GM10248 (cell line): ENCODE measurements around the gene DCTN2.

Source experiments
- CTCF ChIA-PET: fragments of 300-600 bp; sonication (Branson Sonifier 250); formaldehyde crosslinking; extraction: SDS; loops from one replicate; lab custom pipeline; 2021; ENCODE audit warnings: antibody characterized with exemption; lab: Yijun Ruan, JAX
- POLR2A ChIA-PET: fragments of 350-650 bp; sonication (Branson Sonifier 250); formaldehyde crosslinking; extraction: SDS; loops from one replicate; lab custom pipeline; 2020; ENCODE audit warnings: antibody characterized with exemption; lab: Yijun Ruan, JAX
- DNase-seq: peaks from one replicate; pipeline ENCODE4 v3.0.0; 2012; ENCODE audit errors: extremely low spot score
- TF ChIP-seq, protein P1 (sequence below): IDR thresholded peaks from 2 replicates; pipeline ENCODE4 v1.5.1; 2012; ENCODE audit warnings: mild to moderate bottlenecking, low read depth; ENCODE audit errors: extremely low read depth, missing control alignments, control extremely low read depth

The DCTN2 gene

DNA sequence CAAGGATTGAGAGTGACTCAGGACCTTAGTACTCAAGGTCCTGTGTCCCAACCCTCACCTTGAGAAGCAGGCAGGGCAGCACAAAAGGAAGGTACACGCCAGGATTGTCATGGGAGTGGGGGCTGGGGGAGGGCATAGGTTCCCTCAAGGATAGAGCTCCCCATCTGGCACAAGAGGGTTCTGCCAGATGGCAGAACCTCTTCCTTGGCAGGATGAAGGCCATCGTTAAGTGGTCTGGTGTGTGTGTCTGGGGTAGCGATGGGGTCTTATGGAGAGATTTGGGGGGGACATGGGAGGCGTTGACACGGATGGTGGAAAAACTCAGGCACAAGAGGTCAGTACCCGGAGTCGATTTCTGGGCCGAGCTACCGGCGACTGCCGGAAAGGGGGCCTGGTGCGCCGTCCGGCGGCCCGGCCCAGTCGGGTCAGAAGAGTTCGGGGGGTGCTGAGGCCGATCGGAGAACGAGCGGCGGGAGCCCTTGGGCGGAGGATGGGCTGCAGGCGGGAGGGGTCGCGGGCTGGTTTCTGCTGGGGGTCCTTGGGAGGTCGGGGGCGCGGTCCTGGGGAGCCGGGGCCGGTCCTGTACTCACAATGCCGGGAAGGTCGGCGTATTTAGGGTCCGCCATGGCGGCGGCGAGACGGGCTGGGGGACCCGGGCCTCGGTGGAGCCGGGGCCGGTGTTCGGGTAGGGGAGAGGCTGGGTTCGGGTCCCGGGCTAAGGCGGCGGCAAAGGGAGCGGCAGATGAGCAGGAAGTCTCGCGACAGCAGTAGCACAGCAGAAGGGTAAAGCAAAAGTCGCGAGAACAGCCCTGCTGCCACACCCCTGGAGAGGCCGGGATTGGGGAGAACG, at the start of gene DCTN2:
TSS of gene DCTN2 (minus strand) at position 755 of the 850 bp plus-strand sequence. CDS start at position 626, 129 bp downstream.
- TF ChIP-seq, protein P1, sequence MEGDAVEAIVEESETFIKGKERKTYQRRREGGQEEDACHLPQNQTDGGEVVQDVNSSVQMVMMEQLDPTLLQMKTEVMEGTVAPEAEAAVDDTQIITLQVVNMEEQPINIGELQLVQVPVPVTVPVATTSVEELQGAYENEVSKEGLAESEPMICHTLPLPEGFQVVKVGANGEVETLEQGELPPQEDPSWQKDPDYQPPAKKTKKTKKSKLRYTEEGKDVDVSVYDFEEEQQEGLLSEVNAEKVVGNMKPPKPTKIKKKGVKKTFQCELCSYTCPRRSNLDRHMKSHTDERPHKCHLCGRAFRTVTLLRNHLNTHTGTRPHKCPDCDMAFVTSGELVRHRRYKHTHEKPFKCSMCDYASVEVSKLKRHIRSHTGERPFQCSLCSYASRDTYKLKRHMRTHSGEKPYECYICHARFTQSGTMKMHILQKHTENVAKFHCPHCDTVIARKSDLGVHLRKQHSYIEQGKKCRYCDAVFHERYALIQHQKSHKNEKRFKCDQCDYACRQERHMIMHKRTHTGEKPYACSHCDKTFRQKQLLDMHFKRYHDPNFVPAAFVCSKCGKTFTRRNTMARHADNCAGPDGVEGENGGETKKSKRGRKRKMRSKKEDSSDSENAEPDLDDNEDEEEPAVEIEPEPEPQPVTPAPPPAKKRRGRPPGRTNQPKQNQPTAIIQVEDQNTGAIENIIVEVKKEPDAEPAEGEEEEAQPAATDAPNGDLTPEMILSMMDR = peak; percentile 29
- POLR2A ChIA-PET = interaction anchor here (1.0 to 1.6 kb wide), 2 partner anchors 9 to 27 kb away, joined by 6 to 9 read pairs; no protein-coding TSS in a partner anchor
- CTCF ChIA-PET = interaction anchor here (1.0 to 3.6 kb wide), 8 partner anchors 9 to 90 kb away, joined by 3 to 19 read pairs (median 5); partner anchors contain the start of gene GLI1
- DNase-seq = peak; percentile 98

- ChIA-PET CTCF (interaction anchor here (0.9 to 5.1 kb wide), 9 partner anchors 10 to 41 kb away, joined by 3 to 63 read pairs (median 4); partner anchors contain the start of gene B4GALNT1), POLR2A (interaction anchor here (0.6 to 0.7 kb wide), 2 partner anchors 11 to 32 kb away, joined by 6 to 11 read pairs; no protein-coding TSS in a partner anchor)
- no peak for DNase-seq
- TF ChIP-seq, protein P1 = no peak
These were observed 46.2 kb upstream of the DCTN2 start for GRCh38 chr12:57593187-57593586.

GRCh38 chr12:57592551-57593165, 45.7 kb upstream of the DCTN2 start:
- ChIA-PET POLR2A (interaction anchor here (0.7 kb wide), 1 partner anchor 11 kb away, joined by 11 read pairs; no protein-coding TSS in a partner anchor), CTCF (interaction anchor here (0.9 to 5.1 kb wide), 9 partner anchors 10 to 41 kb away, joined by 3 to 63 read pairs (median 5); partner anchors contain the start of gene B4GALNT1)
- DNase-seq = no peak
- TF ChIP-seq, protein P1 = no peak

GRCh38 chr12:57591782-57592325, 44.9 kb upstream of the DCTN2 start:
- ChIA-PET CTCF (interaction anchor here (1.1 to 5.1 kb wide), 8 partner anchors 9 to 134 kb away, joined by 3 to 63 read pairs (median 6); partner anchors contain the start of gene B4GALNT1), POLR2A (interaction anchor here (0.5 to 1.6 kb wide), 3 partner anchors 12 to 153 kb away, joined by 3 to 5 read pairs (median 3); partner anchors contain the start of genes DDIT3 and TSPAN31)
- no peak for DNase-seq
- TF ChIP-seq, protein P1 = no peak

DNA sequence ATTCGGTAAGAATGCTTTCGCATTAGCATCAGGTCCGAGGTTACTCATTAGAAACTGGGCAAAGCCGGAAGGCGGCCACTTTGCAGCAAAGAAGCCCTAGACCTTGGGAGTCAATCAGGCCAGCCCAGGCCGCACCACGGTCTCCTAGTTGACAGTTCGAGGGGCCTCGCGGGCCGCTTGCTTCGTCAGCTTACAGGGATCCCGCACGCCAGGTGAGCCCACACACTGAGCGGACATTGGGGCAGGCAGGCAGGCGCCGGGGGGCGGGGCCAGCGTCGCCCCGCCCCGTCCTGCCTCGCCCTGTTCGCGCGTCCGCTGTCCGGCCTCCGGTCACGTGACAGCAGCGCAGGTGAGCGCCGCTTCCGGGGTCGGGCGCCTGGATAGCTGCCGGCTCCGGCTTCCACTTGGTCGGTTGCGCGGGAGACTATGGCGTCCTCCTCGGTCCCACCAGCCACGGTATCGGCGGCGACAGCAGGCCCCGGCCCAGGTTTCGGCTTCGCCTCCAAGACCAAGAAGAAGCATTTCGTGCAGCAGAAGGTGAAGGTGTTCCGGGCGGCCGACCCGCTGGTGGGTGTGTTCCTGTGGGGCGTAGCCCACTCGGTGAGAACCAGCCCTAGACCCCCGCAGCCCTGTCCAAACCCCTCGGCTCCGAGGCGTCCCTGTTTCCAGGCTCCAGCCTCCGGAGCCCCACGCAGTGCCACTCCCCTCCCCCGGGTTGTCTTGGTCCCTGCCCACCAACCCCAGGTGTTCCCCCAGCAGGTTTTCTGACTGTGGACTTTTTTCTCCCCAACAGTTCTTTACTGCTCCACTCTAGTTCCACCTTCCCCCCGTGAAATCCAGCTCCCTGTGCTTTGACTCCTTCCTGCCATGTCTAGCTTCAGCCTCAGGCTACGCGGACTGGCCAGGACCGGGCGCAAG, 44.1 kb upstream of the DCTN2 start, which contains the start of gene PIP4K2C:
TSS of gene PIP4K2C (plus strand) at position 329 of the 918 bp plus-strand sequence. CDS start at position 427, 98 bp downstream.
- ChIA-PET POLR2A (interaction anchor here (0.5 to 1.6 kb wide), 3 partner anchors 13 to 154 kb away, joined by 3 to 5 read pairs (median 3); partner anchors contain the start of genes DDIT3 and TSPAN31), CTCF (interaction anchor here (1.0 to 5.1 kb wide), 9 partner anchors 8 to 133 kb away, joined by 3 to 63 read pairs (median 4); partner anchors contain the start of gene B4GALNT1)
- peak; percentile 97 for DNase-seq
- TF ChIP-seq, protein P1 = no peak
